ENCODE results near the gene SLC24A3.

- TF ChIP-seq CTCF (conservative IDR thresholded peaks at IDR 0.05; ENCODE audit: low read length), result no peak
- TF ChIP-seq EZH2phosphoT487 (IDR thresholded peaks at IDR 0.05; ENCODE audit: borderline replicate concordance, low read depth, low read length), result no peak
Observed at GRCh38 chr20:19557291-19557690, 344.8 kb downstream of the SLC24A3 start.

Data from OCI-LY7 (cell line).